Stimulated activated CD8-positive, alpha-beta memory T cell treated with anti-CD3 and anti-CD28 coated beads, Interleukin-4, amount 100 ng/mL, for 1 hour (primary cell): ENCODE measurements around the gene GABRB3.

Experiments
- DNase-seq, 2 donors: peaks; one replicate each; pipeline ENCODE4 v3.0.0-alpha.2; 2020; ENCODE audit warnings: low read depth in 2 of 2, low spot score in 1 of 2

Gene GABRB3

DNA sequence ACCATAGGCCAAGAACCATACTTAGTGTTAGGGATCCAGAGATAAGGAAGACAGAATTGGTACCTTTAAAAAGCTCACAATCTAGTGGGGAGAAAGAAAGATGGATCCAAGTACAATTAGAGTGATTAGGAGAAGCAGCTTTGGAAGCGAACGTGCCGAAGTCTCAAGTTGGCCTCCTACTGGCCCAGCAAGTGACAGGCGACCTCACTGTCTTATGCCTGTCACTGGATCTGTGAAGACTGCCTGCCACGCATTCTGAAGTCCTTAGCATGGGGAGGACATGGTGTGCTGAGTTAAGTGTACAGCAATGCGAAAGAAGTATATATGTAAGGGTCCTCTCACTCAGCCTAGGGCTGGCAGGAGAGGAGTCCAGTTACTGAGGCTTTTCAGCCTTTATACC is 141.0 kb downstream of the GABRB3 start:
- DNase-seq, result no peak

DNA sequence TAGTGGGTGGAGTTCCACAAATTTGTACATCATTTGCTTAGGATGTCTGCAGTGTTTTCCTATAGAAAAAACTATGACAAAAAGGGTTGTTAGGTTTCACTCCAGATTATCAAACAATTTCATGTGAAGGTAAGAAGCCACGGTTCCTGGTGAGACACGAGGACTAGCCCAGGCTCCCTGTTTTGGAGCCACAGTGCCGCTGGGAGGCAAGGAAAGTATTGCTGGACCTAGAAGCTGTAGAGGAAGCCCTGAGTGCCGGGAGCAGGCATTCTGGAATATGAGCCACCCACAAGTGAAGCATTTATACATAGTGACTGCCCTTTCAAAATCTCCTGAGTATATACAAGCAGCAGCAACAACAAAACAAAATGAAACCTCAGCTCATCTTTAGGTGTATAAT is 142.0 kb downstream of the GABRB3 start:
- DNase-seq, result no peak

DNA sequence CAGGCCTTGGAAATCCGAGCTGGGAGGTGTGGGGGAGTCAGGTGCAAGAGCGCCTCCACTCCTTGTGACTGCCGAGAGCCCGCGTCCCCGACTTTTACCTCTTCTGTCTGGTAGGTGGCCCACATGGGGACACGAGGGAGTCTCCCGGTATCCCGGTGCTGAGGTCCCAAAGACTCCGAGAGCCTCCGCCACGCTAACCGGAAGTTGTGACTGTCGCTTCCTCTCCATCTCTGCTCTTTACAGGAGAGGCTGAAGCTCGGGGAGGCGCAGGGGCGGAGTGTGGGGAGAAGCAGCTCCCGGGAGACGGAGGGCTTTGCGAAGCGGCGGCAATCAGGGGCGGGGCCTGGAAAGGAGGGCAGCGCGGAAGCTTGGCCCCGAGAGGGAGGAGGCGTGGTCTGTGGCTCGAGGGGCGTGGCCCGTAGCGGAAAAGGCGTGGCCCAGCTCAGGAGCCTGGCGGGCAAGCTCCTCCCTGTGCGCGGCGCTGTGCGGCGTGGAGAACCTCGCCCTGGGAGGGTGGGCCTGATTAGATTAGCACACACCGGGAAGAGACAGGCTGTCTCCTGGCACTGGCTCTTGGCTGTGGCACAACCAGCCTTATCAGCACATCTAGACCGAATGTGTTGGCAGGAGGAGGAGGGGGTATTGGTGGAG is 143.9 kb downstream of the GABRB3 start:
- no peak for DNase-seq

DNA sequence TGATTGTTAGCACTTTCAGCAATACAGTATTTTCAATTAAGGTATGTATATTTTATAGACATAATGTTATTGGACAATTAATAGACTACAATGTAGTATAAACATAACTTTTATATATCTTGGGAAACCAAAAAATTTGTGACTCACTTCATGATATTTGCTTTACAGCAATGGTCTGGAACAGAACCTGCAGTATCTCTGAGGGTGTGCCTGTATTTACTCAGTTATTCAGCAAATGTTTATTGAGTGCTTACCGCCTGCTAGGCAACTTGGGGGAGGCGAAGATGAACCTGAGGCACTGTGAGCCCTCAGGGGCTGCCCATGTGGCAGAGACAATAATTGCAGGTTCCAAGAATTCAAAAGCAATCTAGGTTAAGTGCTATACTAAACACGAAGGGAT is 144.8 kb downstream of the GABRB3 start:
- DNase-seq, result no peak

- DNase-seq, result no peak
These were observed 148.7 kb downstream of the GABRB3 start for GRCh38 chr15:26624128-26624527.

DNA sequence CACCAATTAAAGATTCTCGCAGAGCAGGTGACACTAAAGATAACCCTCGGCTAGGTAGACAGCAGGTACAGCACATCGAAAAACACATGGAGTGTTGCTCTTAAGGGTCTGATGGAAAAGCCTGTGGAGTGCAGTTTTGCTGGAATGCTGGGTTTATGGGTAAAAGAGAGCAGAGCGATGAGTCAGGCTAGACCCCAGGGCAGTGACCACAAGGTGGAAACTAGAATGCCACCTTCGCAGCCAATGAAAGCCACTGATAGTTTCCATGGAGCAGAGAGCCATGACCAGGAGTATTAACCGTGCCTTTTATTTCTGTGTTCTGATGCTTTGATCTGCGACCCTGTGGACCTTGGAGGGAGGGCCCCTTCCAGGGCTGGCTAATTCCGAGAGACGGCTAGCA is 149.8 kb downstream of the GABRB3 start:
- no peak for DNase-seq

DNA sequence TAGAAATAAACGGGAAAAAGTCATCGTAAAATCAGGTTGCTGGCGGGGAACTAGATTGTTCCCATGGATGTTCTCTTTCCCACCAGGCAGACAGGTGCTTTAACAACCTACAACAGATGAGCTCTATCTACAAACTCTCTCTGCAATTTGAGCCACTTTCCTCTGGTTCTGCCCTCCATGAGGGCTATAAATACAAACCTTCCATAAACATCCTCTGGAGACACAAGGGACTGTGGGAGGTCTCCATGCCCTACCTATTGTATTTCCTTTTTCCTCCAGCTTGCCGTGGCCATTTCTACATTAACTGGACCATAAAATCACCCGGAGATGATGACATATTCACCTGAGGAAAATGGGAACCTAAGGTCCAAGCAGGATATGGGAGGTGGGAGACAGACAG is 151.1 kb downstream of the GABRB3 start:
- no peak for DNase-seq

GRCh38 chr15:26620528-26621458 is 152.1 kb downstream of the GABRB3 start:
- no peak for DNase-seq

DNA sequence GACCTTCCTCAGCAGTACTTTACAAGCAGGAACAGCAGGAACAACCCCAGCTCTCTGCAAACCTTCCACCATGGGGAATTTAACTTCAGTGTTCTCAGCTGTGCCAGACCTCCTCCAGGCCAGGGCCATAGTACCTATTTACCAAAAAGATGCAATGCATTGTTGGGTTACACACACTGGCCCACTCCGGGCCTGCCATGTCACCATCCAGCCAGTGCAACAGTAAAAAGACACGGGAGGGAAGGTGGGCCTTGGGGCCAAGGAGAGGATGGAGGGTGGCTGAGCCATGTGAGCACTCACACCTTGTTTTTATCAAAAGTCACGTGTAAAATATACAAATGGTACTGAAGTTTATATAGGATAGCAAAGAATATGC is 157.0 kb downstream of the GABRB3 start:
- no peak for DNase-seq

- DNase-seq, result no peak
These were observed 157.5 kb downstream of the GABRB3 start for GRCh38 chr15:26615188-26615926.

DNA sequence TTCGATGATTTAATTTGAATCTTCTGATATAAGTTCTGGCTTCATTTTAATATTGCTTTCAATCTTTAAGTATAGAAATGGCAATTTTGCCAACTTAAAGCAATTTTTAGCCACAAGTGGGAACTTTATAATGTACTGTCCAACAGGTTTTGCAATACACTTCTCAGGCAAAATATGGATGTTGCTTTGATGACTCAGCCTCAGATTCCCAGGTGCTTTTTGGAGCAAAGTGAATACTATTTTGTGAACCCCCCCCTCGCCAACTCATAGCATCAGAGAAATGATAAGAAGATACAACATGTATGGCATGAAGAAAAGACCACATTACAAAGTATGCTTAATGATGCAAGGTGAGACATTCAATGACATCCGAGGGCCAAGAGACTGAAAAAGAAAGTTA is 158.1 kb downstream of the GABRB3 start:
- no peak for DNase-seq

GRCh38 chr15:26598704-26599103 is 174.2 kb downstream of the GABRB3 start:
- no peak for DNase-seq

- no peak for DNase-seq
These were observed 177.3 kb downstream of the GABRB3 start for GRCh38 chr15:26595611-26596010.

DNA sequence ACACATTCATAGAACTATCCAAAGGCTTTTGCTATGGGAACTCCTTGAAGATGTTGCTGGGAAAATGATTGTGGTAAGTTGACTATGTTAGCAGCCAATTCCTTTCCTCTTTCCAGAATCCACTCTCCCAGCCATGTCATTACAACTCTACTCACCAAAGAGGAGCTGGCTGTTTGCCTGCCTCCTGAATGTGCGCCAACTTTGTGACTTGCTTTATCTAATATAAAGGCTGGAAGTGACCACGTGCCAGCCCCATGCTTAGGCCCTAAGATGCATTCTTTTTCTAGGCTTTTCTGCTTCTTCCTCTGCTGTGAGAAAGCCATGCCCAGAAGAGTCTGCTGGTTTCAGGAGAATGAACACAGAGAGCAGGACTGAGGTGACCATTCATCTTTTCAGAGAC is 182.2 kb downstream of the GABRB3 start:
- DNase-seq, result no peak

- DNase-seq, result no peak
These were observed 190.0 kb downstream of the GABRB3 start for GRCh38 chr15:26582840-26583239.

DNA sequence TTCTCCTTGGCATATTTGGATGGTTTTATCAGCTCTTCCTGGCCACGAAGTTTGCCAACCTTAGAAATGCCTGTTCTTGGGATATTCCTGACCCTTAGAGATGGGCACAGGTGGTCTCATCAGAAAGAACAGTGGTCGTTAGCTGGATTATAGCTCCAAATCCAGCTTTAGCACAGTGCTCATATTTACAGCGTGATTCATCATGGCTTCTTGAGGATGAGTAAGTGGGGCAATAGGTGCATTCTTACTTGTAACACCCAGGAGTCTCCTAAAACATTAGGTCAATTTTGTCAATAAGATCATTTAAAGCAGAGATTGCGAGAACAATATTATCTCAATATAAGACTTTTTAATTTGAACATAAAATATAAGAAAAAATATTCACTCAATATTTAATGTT is 191.9 kb downstream of the GABRB3 start:
- DNase-seq, result no peak

GRCh38 chr15:26572602-26573350 is 200.1 kb downstream of the GABRB3 start:
- DNase-seq, result no peak

GRCh38 chr15:26571346-26571745 is 201.5 kb downstream of the GABRB3 start:
- no peak for DNase-seq

- no peak for DNase-seq
These were observed 207.3 kb downstream of the GABRB3 start for GRCh38 chr15:26565542-26565941.

DNA sequence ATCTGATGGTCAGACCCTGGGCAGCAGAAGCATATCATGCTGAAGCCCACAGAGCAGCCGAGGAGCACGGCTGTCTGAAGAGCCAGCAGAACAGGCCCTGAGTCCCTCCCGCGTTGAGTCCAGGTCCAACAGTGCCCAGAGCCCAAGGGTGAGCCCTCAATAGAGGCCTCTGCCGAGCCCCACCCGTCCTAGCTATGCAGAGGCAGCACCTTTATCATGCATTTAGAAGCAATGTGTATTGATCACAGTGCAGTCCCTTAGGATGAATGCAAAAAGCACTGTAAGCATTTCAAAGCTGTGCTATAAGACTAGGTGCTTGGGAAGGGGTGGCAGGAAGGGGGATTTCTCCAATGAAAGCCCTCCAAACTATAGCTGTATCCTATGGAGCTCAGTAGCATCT is 208.5 kb downstream of the GABRB3 start:
- no peak for DNase-seq

DNA sequence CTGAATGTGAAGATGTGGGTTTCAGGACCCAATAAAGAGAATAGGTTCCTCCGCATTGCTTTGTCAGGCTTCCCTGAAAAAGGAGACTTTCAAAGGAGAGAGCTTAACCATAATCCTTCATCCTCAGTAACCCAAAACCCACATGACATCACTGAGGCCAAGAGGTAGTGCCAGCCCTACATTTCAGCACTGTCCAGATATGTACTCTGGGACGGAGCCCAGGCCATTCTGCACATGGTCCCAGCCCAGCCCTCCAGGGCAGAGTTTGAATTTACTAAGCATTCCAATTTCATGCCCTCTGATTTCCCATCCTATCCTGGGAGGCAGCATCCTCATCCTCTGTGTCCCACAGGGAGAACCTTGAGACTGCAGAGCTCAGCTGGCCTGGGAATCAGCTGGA is 210.5 kb downstream of the GABRB3 start:
- no peak for DNase-seq
